H9 (cell line): Measurements from ENCODE around the gene MFSD12. TPM values are rescaled to one million over a fixed set of nuclear protein-coding genes. Genes with fewer than 3 reads are reported as not detected.

ENCODE experiments used
- DNase-seq: peaks from one replicate; pipeline ENCODE4 v3.0.0-alpha.2; 2017
- H2AFZ ChIP-seq: one replicate; pipeline ENCODE4 v1.6.1; 2013; ENCODE audit warnings: mild to moderate bottlenecking, low read length, control low read depth, moderate library complexity
- H2AK5ac ChIP-seq: 2 replicates; pipeline ENCODE4 v1.6.1; 2013; ENCODE audit warnings: low read length, control low read depth, mixed read lengths; ENCODE audit not compliant: insufficient read length
- H2BK120ac ChIP-seq: one replicate; pipeline ENCODE4 v1.6.1; 2013; ENCODE audit warnings: low read depth, mild to moderate bottlenecking, low read length, control low read depth, inconsistent platforms; ENCODE audit not compliant: poor library complexity, severe bottlenecking
- H2BK12ac ChIP-seq: 2 replicates; pipeline ENCODE4 v1.6.1; 2013; ENCODE audit warnings: low read length, control low read depth, mixed read lengths, low read depth; ENCODE audit not compliant: insufficient read length
- H2BK15ac ChIP-seq: 2 replicates; pipeline ENCODE4 v1.6.1; 2013; ENCODE audit warnings: low read depth, low read length, control low read depth
- H2BK20ac ChIP-seq: one replicate; pipeline ENCODE4 v1.6.1; 2013; ENCODE audit warnings: low read depth, mild to moderate bottlenecking, low read length, control low read depth, inconsistent platforms; ENCODE audit not compliant: poor library complexity, severe bottlenecking
- H2BK5ac ChIP-seq: 2 replicates; pipeline ENCODE4 v1.6.1; 2013; ENCODE audit warnings: low read length, control low read depth, mixed read lengths; ENCODE audit not compliant: insufficient read length
- H3K14ac ChIP-seq: 2 replicates; pipeline ENCODE4 v1.6.1; 2013; ENCODE audit warnings: low read length, control low read depth; ENCODE audit not compliant: insufficient read depth
- H3K18ac ChIP-seq: 2 replicates; pipeline ENCODE4 v1.6.1; 2013; ENCODE audit warnings: low read depth, mild to moderate bottlenecking, mixed read lengths, low read length, control low read depth; ENCODE audit not compliant: insufficient read length
- H3K23ac ChIP-seq: 2 replicates; pipeline ENCODE4 v1.6.1; 2013; ENCODE audit warnings: low read length, control low read depth, mixed read lengths, low read depth; ENCODE audit not compliant: insufficient read length
- H3K23me2 ChIP-seq: 2 replicates; pipeline ENCODE4 v1.6.1; 2013; ENCODE audit warnings: low read depth, mild to moderate bottlenecking, mixed read lengths, low read length, control low read depth; ENCODE audit not compliant: insufficient read length, poor library complexity, severe bottlenecking
- H3K27ac ChIP-seq: 2 replicates; pipeline ENCODE4 v1.5.1; 2013; ENCODE audit warnings: low read length, control low read depth, mixed read lengths, low read depth; ENCODE audit not compliant: insufficient read length
- H3K27me3 ChIP-seq: 2 replicates; pipeline ENCODE4 v1.6.1; 2013; ENCODE audit warnings: low read length, control low read depth, inconsistent platforms; ENCODE audit not compliant: insufficient read depth
- H3K4ac ChIP-seq: 2 replicates; pipeline ENCODE4 v1.6.1; 2013; ENCODE audit warnings: low read depth, mild to moderate bottlenecking, control low read depth, inconsistent platforms, low read length, moderate library complexity
- H3K4me1 ChIP-seq: 2 replicates; pipeline ENCODE4 v1.6.1; 2013; ENCODE audit warnings: low read length, control low read depth, inconsistent platforms; ENCODE audit not compliant: insufficient read depth
- H3K4me2 ChIP-seq: 2 replicates; pipeline ENCODE4 v1.6.1; 2013; ENCODE audit warnings: low read length, control low read depth, mixed read lengths; ENCODE audit not compliant: insufficient read length, insufficient read depth
- H3K56ac ChIP-seq: 2 replicates; pipeline ENCODE4 v1.6.1; 2013; ENCODE audit warnings: low read depth, mild to moderate bottlenecking, mixed read lengths, low read length, control low read depth; ENCODE audit not compliant: insufficient read length
- H3K79me1 ChIP-seq: 2 replicates; pipeline ENCODE4 v1.6.1; 2013; ENCODE audit warnings: low read depth, mild to moderate bottlenecking, moderate library complexity, low read length, control low read depth, inconsistent platforms; ENCODE audit not compliant: insufficient read depth, poor library complexity, severe bottlenecking
- H3K79me2 ChIP-seq: 2 replicates; pipeline ENCODE4 v1.6.1; 2013; ENCODE audit warnings: low read length, control low read depth, inconsistent platforms; ENCODE audit not compliant: insufficient read depth
- H3K9ac ChIP-seq: 2 replicates; pipeline ENCODE4 v1.6.1; 2013; ENCODE audit warnings: low read length, control low read depth, mixed read lengths; ENCODE audit not compliant: insufficient read length; ENCODE audit errors: extremely low read depth
- H3K9me3 ChIP-seq: one replicate; pipeline ENCODE4 v1.6.1; 2013; ENCODE audit warnings: low read depth, low read length, inconsistent platforms; ENCODE audit not compliant: control insufficient read depth
- H3T11ph ChIP-seq: one replicate; pipeline ENCODE4 v1.6.1; 2013; ENCODE audit warnings: mild to moderate bottlenecking, low read length, control low read depth, inconsistent platforms
- H4K20me1 ChIP-seq: one replicate; pipeline ENCODE4 v1.6.1; 2013; ENCODE audit not compliant: control insufficient read depth, insufficient read length, insufficient read depth
- H4K5ac ChIP-seq: 2 replicates; pipeline ENCODE4 v1.6.1; 2013; ENCODE audit warnings: low read depth, mild to moderate bottlenecking, mixed read lengths, low read length, control low read depth; ENCODE audit not compliant: insufficient read length
- H4K8ac ChIP-seq: replicated peaks from 2 replicates; pipeline ENCODE4 v1.6.1; 2013; ENCODE audit warnings: low read length, control low read depth, mixed read lengths, low read depth; ENCODE audit not compliant: insufficient read length
- H4K91ac ChIP-seq: 2 replicates; pipeline ENCODE4 v1.6.1; 2013; ENCODE audit warnings: low read depth, mild to moderate bottlenecking, moderate library complexity, mixed read lengths, low read length, control low read depth; ENCODE audit not compliant: insufficient read length
- H3K27ac Mint-ChIP-seq, 3 experiments: 2 replicates in 2 of 3; 3 replicates in 1 of 3; pipeline ENCODE4 v1.8.0; 2020 to 2021; ENCODE audit warnings: mixed read lengths in 3 of 3, mild to moderate bottlenecking in 1 of 3, moderate library complexity in 1 of 3
- H3K27me3 Mint-ChIP-seq: 2 replicates; pipeline ENCODE4 v1.8.0; 2021; ENCODE audit warnings: low read depth, mild to moderate bottlenecking, moderate library complexity, mixed read lengths
- H3K36me3 Mint-ChIP-seq, 3 experiments: 2 replicates in 2 of 3; 3 replicates in 1 of 3; pipeline ENCODE4 v1.8.0; 2020 to 2021; ENCODE audit warnings: low read depth in 3 of 3, mixed read lengths in 3 of 3; ENCODE audit not compliant: insufficient read depth in 1 of 3
- H3K4me1 Mint-ChIP-seq, 2 experiments: 2 replicates each; pipeline ENCODE4 v1.8.0; 2020; ENCODE audit warnings: mixed read lengths in 2 of 2
- H3K4me3 Mint-ChIP-seq, 2 experiments: 2 replicates in 1 of 2; 3 replicates in 1 of 2; pipeline ENCODE4 v1.8.0; 2020 to 2021; ENCODE audit warnings: mild to moderate bottlenecking in 2 of 2, mixed read lengths in 2 of 2, moderate library complexity in 1 of 2
- H3K9me3 Mint-ChIP-seq, 2 experiments: 2 replicates in 1 of 2; 3 replicates in 1 of 2; pipeline ENCODE4 v1.8.0; 2020; ENCODE audit warnings: mild to moderate bottlenecking in 2 of 2, mixed read lengths in 2 of 2, moderate library complexity in 1 of 2
- WGBS: extraction: QIAGEN DNeasy Blood & Tissue Kit; methylation state at CpG from one replicate; pipeline ENCODE4 v1.1.7; 2013; ENCODE audit warnings: missing lambda C conversion rate, low lambda C conversion rate, mixed read lengths; ENCODE audit not compliant: insufficient read length; ENCODE audit errors: extremely low coverage; 5-methylcytosine and 5-hydroxymethylcytosine counted together
- total RNA-seq: library from RNA; stranded (reverse); gene quantifications from 2 replicates; pipeline ENCODE4 v1.2.1, GENCODE V29; 2021
- TF ChIP-seq, protein P1 (sequence below): fragments of 200-600 bp; sonication (generic); conservative IDR thresholded peaks from 3 replicates; pipeline ENCODE4 v1.8.0; 2021; ENCODE audit warnings: antibody characterized with exemption, mild to moderate bottlenecking

The MFSD12 gene
- total RNA-seq, 1 experiment from 2014 or later = 58.8 TPM

DNA sequence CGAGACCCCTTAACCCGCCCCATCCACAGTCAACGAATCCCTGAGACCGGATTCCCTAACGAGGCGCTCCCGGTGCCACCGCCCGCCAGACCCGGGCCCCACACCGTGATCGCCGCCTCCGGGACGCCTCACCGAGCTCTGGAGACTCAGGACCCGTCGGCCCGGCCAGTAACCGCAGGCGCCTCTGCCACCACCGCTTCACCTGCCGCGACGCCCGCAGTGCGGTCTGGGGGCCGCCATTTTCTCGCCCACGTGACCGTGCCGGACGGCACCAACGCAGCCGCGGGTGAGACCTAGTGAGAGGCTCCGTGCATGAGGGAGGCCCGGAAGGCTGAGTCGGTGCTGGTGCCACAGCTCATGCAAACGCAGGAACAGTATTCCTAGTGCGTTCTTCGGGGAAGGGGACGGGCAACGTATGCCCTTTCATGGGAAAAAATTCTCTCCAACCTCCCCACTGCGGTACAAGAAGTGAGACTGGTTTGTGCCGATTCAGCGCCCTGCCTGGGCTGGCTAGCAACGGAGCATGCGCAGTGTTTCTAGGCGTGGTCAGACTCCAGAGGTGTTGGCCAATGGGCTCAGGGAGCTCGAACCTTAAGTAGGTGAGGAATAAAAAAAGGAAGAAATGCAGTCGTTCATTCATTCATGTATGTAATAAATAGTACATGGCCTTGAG lies 56.8 kb downstream of the MFSD12 start, which contains the start of gene DOHH:
TSS of gene DOHH (minus strand) at position 246 of the 673 bp plus-strand sequence. CDS start 3,860 bp downstream, outside the sequence.
- peak within 1 kb of the TSS; percentile 99 for H3K27ac Mint-ChIP-seq
- TF ChIP-seq, protein P1, sequence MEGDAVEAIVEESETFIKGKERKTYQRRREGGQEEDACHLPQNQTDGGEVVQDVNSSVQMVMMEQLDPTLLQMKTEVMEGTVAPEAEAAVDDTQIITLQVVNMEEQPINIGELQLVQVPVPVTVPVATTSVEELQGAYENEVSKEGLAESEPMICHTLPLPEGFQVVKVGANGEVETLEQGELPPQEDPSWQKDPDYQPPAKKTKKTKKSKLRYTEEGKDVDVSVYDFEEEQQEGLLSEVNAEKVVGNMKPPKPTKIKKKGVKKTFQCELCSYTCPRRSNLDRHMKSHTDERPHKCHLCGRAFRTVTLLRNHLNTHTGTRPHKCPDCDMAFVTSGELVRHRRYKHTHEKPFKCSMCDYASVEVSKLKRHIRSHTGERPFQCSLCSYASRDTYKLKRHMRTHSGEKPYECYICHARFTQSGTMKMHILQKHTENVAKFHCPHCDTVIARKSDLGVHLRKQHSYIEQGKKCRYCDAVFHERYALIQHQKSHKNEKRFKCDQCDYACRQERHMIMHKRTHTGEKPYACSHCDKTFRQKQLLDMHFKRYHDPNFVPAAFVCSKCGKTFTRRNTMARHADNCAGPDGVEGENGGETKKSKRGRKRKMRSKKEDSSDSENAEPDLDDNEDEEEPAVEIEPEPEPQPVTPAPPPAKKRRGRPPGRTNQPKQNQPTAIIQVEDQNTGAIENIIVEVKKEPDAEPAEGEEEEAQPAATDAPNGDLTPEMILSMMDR = no peak
- Histone ChIP-seq H3K9ac (peak within 1 kb of the TSS; percentile 96), H2BK12ac (peak within 1 kb of the TSS; percentile 84), H2BK5ac (peak within 1 kb of the TSS; percentile 96), H2BK15ac (no peak within 1 kb of the TSS), H3K18ac (peak within 1 kb of the TSS; percentile 97), H3K27ac (peak within 1 kb of the TSS; percentile 52), H3K14ac (peak within 1 kb of the TSS; percentile 97), H2BK120ac (no peak within 1 kb of the TSS), H2AK5ac (no peak within 1 kb of the TSS), H3K4me2 (peak within 1 kb of the TSS; percentile 95), H3K79me1 (no peaks in the 10 kb centered on the region), H4K20me1 (no peaks in the 10 kb centered on the region), H3K27me3 (no peaks in the 10 kb centered on the region), H3K4me1 (no peaks in the 10 kb centered on the region), H3K56ac (peak within 1 kb of the TSS; percentile 67), H4K8ac (peak within 1 kb of the TSS; percentile 88), H4K5ac (peak within 1 kb of the TSS; percentile 89), H3K79me2 (peaks cover 10% of the 10 kb centered on the region), H3K4ac (no peak within 1 kb of the TSS), H3T11ph (no peak within 1 kb of the TSS), H3K23me2 (peaks cover 6% of the 10 kb centered on the region), H3K23ac (no peak within 1 kb of the TSS), H2BK20ac (no peak within 1 kb of the TSS), H3K9me3 (no peaks in the 10 kb centered on the region), H4K91ac (no peak within 1 kb of the TSS), H2AFZ (no peak within 1 kb of the TSS)
- peaks cover 12 to 19% of the 10 kb centered on the region in 2 experiments for H3K4me1 Mint-ChIP-seq
- H3K27me3 Mint-ChIP-seq = no peaks in the 10 kb centered on the region
- WGBS = no CpG with 5 or more reads among the region's 52 CpGs
- H3K9me3 Mint-ChIP-seq = no peaks in the 10 kb centered on the region; a peak in 1 of 5 replicates
- peak; percentile 97 for DNase-seq
- peak within 1 kb of the TSS; percentile 91 to 95 for H3K4me3 Mint-ChIP-seq
- peaks cover 12 to 24% (median 22%) of the 10 kb centered on the region in 3 experiments; a peak in 6 of 7 replicates for H3K36me3 Mint-ChIP-seq
